Measurements from ENCODE around the gene GPR146. TPM values are rescaled to one million over a fixed set of nuclear protein-coding genes. Genes with fewer than 3 reads are reported as not detected.

Gene GPR146
- total RNA-seq, 2 experiments from 2014 or later, result 2.1 to 4.1 TPM

- H3K4me1 Mint-ChIP-seq, result peaks cover 13% of the 10 kb centered on the region
- no peaks in the 10 kb centered on the region for H3K9me3 Mint-ChIP-seq
- POLR2A ChIA-PET, result no interaction called here
- H3K27me3 Mint-ChIP-seq, result no peaks in the 10 kb centered on the region
- DNase-seq (no peak), ATAC-seq (ENCODE audit: low read depth) (no peak)
- peaks cover 8% of the 10 kb centered on the region for H3K36me3 Mint-ChIP-seq
- H3K27ac Mint-ChIP-seq, result no peak overlapping the region
- H3K4me3 Mint-ChIP-seq, result no peak overlapping the region
Observed at GRCh38 chr7:1099637-1100036, 55.3 kb downstream of the GPR146 start.

- Mint-ChIP-seq H3K4me3 (no peak overlapping the region), H3K36me3 (peaks cover 8% of the 10 kb centered on the region), H3K9me3 (no peaks in the 10 kb centered on the region), H3K27me3 (no peaks in the 10 kb centered on the region), H3K27ac (no peak overlapping the region), H3K4me1 (peaks cover 20% of the 10 kb centered on the region)
- ATAC-seq (ENCODE audit: low read depth) (no peak), DNase-seq (no peak)
- POLR2A ChIA-PET, result no interaction called here
Observed at GRCh38 chr7:1100386-1100785, 56.0 kb downstream of the GPR146 start.

GRCh38 chr7:1100834-1101562 is 56.7 kb downstream of the GPR146 start:
- POLR2A ChIA-PET, result no interaction called here
- Mint-ChIP-seq H3K27ac (no peak overlapping the region), H3K4me1 (peaks cover 20% of the 10 kb centered on the region), H3K9me3 (no peaks in the 10 kb centered on the region), H3K27me3 (no peaks in the 10 kb centered on the region), H3K36me3 (peaks cover 8% of the 10 kb centered on the region), H3K4me3 (no peak overlapping the region)
- DNase-seq (no peak), ATAC-seq (ENCODE audit: low read depth) (no peak)

- DNase-seq (no peak), ATAC-seq (ENCODE audit: low read depth) (no peak)
- Mint-ChIP-seq H3K27ac (peak overlapping the region; percentile 38), H3K36me3 (peaks cover 8% of the 10 kb centered on the region), H3K4me3 (no peak overlapping the region), H3K4me1 (peaks cover 20% of the 10 kb centered on the region), H3K27me3 (no peaks in the 10 kb centered on the region), H3K9me3 (no peaks in the 10 kb centered on the region)
- POLR2A ChIA-PET, result no interaction called here
Observed at GRCh38 chr7:1101563-1102431, 57.5 kb downstream of the GPR146 start.

- POLR2A ChIA-PET, result interaction anchor here (1.4 kb wide), 1 partner anchor 35 kb away, joined by 6 read pairs; a partner anchor contains a TSS
- DNase-seq (peak; percentile 29), ATAC-seq (ENCODE audit: low read depth) (peak; percentile 49)
- H3K4me1 Mint-ChIP-seq, result peaks cover 20% of the 10 kb centered on the region
- no peaks in the 10 kb centered on the region for H3K27me3 Mint-ChIP-seq
- H3K4me3 Mint-ChIP-seq, result peak overlapping the region; percentile 28
- H3K36me3 Mint-ChIP-seq, result peaks cover 1% of the 10 kb centered on the region
- no peaks in the 10 kb centered on the region for H3K9me3 Mint-ChIP-seq
- peak overlapping the region; percentile 73 for H3K27ac Mint-ChIP-seq
Observed at GRCh38 chr7:1103009-1103788, 58.9 kb downstream of the GPR146 start.

- DNase-seq (peak; percentile 39), ATAC-seq (ENCODE audit: low read depth) (no peak)
- Mint-ChIP-seq H3K4me3 (peak overlapping the region; percentile 28), H3K4me1 (peaks cover 20% of the 10 kb centered on the region), H3K9me3 (no peaks in the 10 kb centered on the region), H3K27ac (peak overlapping the region; percentile 73), H3K36me3 (no peaks in the 10 kb centered on the region), H3K27me3 (no peaks in the 10 kb centered on the region)
- POLR2A ChIA-PET, result interaction anchor here (0.6 to 1.4 kb wide), 2 partner anchors 18 to 34 kb away, joined by 3 to 6 read pairs; a partner anchor contains a TSS
Observed at GRCh38 chr7:1103789-1104515, 59.6 kb downstream of the GPR146 start.

- DNase-seq (no peak), ATAC-seq (ENCODE audit: low read depth) (no peak)
- POLR2A ChIA-PET, result interaction anchor here (0.6 to 1.4 kb wide), 2 partner anchors 18 to 33 kb away, joined by 3 to 6 read pairs; a partner anchor contains a TSS
- peaks cover 20% of the 10 kb centered on the region for H3K4me1 Mint-ChIP-seq
- H3K27ac Mint-ChIP-seq, result peak overlapping the region; percentile 77
- no peaks in the 10 kb centered on the region for H3K27me3 Mint-ChIP-seq
- H3K36me3 Mint-ChIP-seq, result no peaks in the 10 kb centered on the region
- H3K4me3 Mint-ChIP-seq, result peak overlapping the region; percentile 13
- H3K9me3 Mint-ChIP-seq, result no peaks in the 10 kb centered on the region
Observed at GRCh38 chr7:1104516-1105179, 60.3 kb downstream of the GPR146 start.

GRCh38 chr7:1105189-1105588 is 60.8 kb downstream of the GPR146 start:
- DNase-seq, result no peak
- no peak for ATAC-seq (ENCODE audit: low read depth)
- H3K9me3 Mint-ChIP-seq, result no peaks in the 10 kb centered on the region
- no peaks in the 10 kb centered on the region for H3K27me3 Mint-ChIP-seq
- no peak overlapping the region for H3K4me3 Mint-ChIP-seq
- H3K4me1 Mint-ChIP-seq, result peaks cover 20% of the 10 kb centered on the region
- peak overlapping the region; percentile 77 for H3K27ac Mint-ChIP-seq
- POLR2A ChIA-PET, result no interaction called here
- no peaks in the 10 kb centered on the region for H3K36me3 Mint-ChIP-seq

- H3K4me1 Mint-ChIP-seq, result peaks cover 20% of the 10 kb centered on the region
- POLR2A ChIA-PET, result no interaction called here
- DNase-seq (no peak), ATAC-seq (ENCODE audit: low read depth) (no peak)
- no peak overlapping the region for H3K4me3 Mint-ChIP-seq
- H3K27me3 Mint-ChIP-seq, result no peaks in the 10 kb centered on the region
- H3K27ac Mint-ChIP-seq, result peak overlapping the region; percentile 58
- H3K9me3 Mint-ChIP-seq, result no peaks in the 10 kb centered on the region
- no peaks in the 10 kb centered on the region for H3K36me3 Mint-ChIP-seq
Observed at GRCh38 chr7:1106063-1106792, 61.9 kb downstream of the GPR146 start.

GRCh38 chr7:1106793-1107421 is 62.6 kb downstream of the GPR146 start:
- Mint-ChIP-seq H3K27me3 (no peaks in the 10 kb centered on the region), H3K4me1 (peaks cover 20% of the 10 kb centered on the region), H3K4me3 (no peak overlapping the region), H3K36me3 (no peaks in the 10 kb centered on the region), H3K27ac (no peak overlapping the region), H3K9me3 (no peaks in the 10 kb centered on the region)
- ATAC-seq (ENCODE audit: low read depth) (no peak), DNase-seq (no peak)
- POLR2A ChIA-PET, result no interaction called here

- POLR2A ChIA-PET, result no interaction called here
- no peaks in the 10 kb centered on the region for H3K27me3 Mint-ChIP-seq
Observed at GRCh38 chr7:1108264-1108920, 64.0 kb downstream of the GPR146 start.

More at GRCh38 chr7:1108264-1108920, 64.0 kb downstream of the GPR146 start:
- Mint-ChIP-seq H3K36me3 (no peaks in the 10 kb centered on the region), H3K9me3 (no peaks in the 10 kb centered on the region), H3K4me3 (no peak overlapping the region), H3K27ac (no peak overlapping the region), H3K4me1 (peaks cover 13% of the 10 kb centered on the region)
- no peak for DNase-seq
- no peak for ATAC-seq (ENCODE audit: low read depth)
